GM13977 (cell line): ENCODE measurements around the gene CFAP100.

Experiments
- DNase-seq: peaks from one replicate; pipeline ENCODE4 v3.0.0; 2012; ENCODE audit warnings: low spot score
- CTCF ChIP-seq: IDR thresholded peaks from 2 replicates; pipeline ENCODE4 v1.5.1; 2012; ENCODE audit warnings: mild to moderate bottlenecking, control low read depth; ENCODE audit not compliant: insufficient read depth; ENCODE audit errors: extremely low read depth, missing control alignments
- in situ Hi-C: fragments of 300-500 bp; cut with MboI; formaldehyde crosslinking; loops from one replicate; pipeline ENCODE4 v1.12.0; 2022; ENCODE audit warnings: low sequenced_read_pairs, low pct_unique_long_range_greater_than_20kb, mixed read lengths, inconsistent platforms; ENCODE audit not compliant: unreplicated experiment

Gene CFAP100

GRCh38 chr3:126349071-126349470 lies 45.6 kb upstream of the CFAP100 start:
- in situ Hi-C loops, result no loop called here
- TF ChIP-seq CTCF, result no peak
- DNase-seq, result no peak

- TF ChIP-seq CTCF, result no peak
Observed at GRCh38 chr3:126349611-126350501, 44.9 kb upstream of the CFAP100 start.

GRCh38 chr3:126350502-126351085 lies 44.1 kb upstream of the CFAP100 start:
- no peak for DNase-seq
- in situ Hi-C loops, result no loop called here
- no peak for TF ChIP-seq CTCF

More at GRCh38 chr3:126349611-126350501, 44.9 kb upstream of the CFAP100 start:
- DNase-seq, result no peak
- in situ Hi-C loops, result no loop called here

- in situ Hi-C loops, result no loop called here
- no peak for DNase-seq
- TF ChIP-seq CTCF, result no peak
Observed at GRCh38 chr3:126351086-126351770, 43.5 kb upstream of the CFAP100 start.

GRCh38 chr3:126351771-126352475 lies 42.8 kb upstream of the CFAP100 start:
- no peak for TF ChIP-seq CTCF
- no peak for DNase-seq
- in situ Hi-C loops, result no loop called here
